B cell (primary cell): Measurements from ENCODE around the gene MUS81.

Source experiments
- EZH2 ChIP-seq: IDR thresholded peaks from 2 replicates; pipeline ENCODE4 v1.6.1; 2012; ENCODE audit warnings: borderline replicate concordance, low read depth, mild to moderate bottlenecking, moderate library complexity, low read length; ENCODE audit not compliant: insufficient read depth, poor library complexity, severe bottlenecking
- TF ChIP-seq, protein P1 (sequence below): fragments of 200-600 bp; IDR thresholded peaks from one replicate; pipeline ENCODE4 v1.8.0; 2022; ENCODE audit warnings: antibody characterized with exemption, mild to moderate bottlenecking

DNA sequence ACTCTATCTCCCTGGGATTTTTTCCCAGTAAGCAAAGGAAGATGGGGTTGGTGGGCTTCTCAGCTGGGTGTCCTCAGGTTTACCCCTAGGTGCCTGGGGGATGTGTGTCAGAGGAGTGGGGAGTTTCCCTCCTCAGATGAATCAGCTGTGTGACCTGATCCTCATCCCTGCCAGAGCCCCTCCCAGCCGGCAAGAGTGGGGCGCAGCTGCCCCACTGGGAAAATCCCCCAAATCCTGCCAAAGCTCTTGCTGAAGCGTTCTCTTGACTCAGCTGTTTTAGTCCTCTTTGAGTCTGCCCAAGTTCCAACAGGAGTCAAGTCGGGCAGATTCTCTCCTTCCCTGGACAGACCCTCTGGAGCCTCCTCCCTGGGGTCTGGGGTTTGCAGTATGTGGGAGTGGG, 52.6 kb downstream of the MUS81 start:
- TF ChIP-seq, protein P1, sequence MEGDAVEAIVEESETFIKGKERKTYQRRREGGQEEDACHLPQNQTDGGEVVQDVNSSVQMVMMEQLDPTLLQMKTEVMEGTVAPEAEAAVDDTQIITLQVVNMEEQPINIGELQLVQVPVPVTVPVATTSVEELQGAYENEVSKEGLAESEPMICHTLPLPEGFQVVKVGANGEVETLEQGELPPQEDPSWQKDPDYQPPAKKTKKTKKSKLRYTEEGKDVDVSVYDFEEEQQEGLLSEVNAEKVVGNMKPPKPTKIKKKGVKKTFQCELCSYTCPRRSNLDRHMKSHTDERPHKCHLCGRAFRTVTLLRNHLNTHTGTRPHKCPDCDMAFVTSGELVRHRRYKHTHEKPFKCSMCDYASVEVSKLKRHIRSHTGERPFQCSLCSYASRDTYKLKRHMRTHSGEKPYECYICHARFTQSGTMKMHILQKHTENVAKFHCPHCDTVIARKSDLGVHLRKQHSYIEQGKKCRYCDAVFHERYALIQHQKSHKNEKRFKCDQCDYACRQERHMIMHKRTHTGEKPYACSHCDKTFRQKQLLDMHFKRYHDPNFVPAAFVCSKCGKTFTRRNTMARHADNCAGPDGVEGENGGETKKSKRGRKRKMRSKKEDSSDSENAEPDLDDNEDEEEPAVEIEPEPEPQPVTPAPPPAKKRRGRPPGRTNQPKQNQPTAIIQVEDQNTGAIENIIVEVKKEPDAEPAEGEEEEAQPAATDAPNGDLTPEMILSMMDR = no peak
- TF ChIP-seq EZH2 = no peak
